GM19035 (cell line): ENCODE measurements around the gene CAPN2.
A peak's percentile ranks its signal among the peaks of the same experiment; 100 is the strongest.

Source experiments
- ATAC-seq: cut with Tn5 transposase; IDR thresholded peaks from one replicate; pipeline ENCODE4 v1.9.1; 2021; ENCODE audit not compliant: unreplicated experiment

CAPN2 gene

DNA sequence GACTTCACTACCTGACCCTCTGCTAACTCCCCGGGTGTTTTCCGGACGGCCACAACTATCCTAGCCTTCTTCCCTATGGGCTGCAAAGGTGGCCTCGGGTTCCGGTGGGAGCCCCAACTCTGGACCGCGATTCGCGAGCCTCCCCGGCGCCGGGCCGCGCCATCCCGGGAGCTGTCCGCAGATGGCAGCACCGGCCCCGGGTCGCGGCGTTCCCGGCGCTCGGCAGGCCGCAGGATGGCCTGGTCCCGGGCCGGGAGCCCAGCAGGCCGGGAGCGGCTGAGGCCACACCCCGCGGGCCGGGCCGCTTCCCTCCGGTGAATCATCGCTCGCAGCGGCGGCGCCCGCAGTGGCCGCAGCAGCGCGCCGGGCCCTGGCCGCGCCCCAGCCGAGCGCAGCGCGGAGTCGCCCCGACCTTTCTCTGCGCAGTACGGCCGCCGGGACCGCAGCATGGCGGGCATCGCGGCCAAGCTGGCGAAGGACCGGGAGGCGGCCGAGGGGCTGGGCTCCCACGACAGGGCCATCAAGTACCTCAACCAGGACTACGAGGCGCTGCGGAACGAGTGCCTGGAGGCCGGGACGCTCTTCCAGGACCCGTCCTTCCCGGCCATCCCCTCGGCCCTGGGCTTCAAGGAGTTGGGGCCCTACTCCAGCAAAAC lies at the start of gene CAPN2:
Gene CAPN2, plus strand, starts transcription at position 346 of the 656 bp plus-strand sequence. Its CDS starts 102 bp downstream, at position 448.
- ATAC-seq, result peak; percentile 51

DNA sequence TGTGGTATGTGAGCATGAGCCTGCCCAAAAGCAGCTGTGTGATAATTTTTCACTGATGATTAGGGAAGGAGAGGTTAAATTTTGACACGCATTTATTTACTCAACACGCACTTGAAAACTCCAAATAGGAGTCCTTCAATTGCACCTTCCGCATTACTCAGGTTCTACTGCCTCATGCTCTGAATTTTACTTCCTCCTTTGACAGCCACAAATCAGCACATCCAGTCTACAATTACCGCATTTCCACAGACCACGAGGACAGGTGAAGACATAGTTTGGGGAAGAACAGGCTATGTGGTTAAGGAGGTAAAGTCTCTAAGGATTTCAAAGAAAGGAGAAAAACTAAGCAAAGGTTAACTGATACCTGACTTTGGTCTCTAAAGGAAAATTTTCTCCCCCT lies 49.4 kb upstream of the CAPN2 start:
- no peak for ATAC-seq

DNA sequence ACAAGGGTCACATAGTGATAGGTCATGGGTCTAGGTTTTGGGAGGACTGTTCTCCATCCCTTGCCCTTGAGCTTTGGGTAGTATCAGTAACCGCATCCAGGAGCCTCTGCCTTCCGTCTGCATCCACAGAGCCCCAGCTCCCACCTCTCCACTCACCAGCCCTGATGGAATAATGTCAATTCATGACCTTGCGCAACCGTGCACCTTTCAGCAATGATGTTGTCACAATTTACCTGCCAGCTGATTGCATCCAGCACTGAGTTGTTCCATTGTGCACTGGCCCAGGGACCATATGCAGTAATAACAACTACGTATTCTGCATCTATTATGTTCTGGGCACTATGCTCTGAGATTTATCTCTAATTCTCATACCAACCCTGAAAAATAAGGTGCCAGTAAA lies 48.2 kb upstream of the CAPN2 start:
- no peak for ATAC-seq

DNA sequence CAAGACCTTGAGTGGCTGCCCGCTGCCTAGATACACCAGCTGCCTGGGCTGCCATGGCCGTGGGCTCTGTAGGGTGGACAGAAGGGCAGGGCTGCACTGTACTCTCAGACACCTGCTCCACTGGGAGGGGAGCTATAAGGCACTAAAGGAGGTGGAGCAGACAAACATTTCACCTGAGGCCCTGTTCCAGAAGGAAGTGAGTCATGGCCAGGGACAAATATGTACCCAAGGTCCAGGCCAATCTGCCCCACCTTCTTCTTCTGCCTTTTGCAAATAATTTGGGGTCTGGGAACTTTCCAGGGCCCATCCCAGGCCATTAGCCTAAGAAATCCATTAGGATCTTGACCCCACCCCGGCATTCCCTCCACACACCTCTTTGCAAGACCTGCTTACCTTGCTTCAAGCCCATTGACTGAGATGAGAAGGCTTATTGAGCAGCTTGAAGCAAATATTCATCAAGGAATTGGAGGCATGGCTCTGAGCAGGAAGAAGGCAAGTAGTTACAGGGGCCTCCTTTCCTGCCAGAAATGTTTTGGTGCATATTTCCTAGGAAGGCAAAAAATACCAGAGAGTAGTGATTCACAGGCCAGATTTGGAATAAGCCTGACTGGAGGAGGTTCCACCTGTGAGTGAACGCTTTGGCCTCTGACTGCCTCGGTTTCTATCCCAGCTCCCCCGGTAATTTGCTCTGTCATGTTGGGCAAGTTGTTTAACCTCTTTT lies 46.6 kb upstream of the CAPN2 start, which contains the start of gene CAPN8:
Gene CAPN8, minus strand, starts transcription at position 110 of the 721 bp plus-strand sequence. Its CDS starts 55 bp downstream, at position 55.
- no peak for ATAC-seq

DNA sequence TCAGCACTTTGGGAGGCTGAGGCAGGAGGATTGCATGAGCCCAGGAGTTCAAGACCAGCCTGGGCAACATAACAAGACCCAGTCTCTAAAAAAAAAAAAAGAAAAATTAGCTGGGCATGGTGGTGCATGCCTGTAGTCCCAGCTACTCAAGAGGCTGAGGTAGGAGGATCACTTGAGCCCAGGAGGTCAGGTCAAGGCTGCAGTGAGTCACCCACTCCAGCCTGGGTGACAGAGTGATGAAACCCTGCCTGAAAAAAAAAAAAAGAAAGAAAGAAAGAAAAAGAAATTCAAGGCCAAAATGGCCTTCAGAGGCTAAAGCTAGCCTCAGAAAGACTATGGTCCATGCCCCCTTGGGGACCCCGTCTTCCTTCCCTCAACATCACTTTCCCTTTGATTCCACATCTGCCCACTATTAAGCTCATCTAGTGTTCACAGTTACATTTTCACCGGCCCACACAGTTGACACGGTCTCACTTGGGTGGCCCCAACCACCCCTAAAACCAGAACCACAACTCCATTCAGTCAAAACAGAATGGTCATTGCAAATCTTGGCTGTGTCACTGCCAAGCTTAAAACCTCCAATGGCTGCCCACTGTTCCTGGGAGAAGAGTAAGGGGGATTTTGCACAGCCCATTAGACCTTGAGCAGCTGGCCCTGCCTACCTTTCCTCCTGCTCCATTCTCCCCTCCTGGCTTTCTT lies 44.7 kb upstream of the CAPN2 start:
- no peak for ATAC-seq

DNA sequence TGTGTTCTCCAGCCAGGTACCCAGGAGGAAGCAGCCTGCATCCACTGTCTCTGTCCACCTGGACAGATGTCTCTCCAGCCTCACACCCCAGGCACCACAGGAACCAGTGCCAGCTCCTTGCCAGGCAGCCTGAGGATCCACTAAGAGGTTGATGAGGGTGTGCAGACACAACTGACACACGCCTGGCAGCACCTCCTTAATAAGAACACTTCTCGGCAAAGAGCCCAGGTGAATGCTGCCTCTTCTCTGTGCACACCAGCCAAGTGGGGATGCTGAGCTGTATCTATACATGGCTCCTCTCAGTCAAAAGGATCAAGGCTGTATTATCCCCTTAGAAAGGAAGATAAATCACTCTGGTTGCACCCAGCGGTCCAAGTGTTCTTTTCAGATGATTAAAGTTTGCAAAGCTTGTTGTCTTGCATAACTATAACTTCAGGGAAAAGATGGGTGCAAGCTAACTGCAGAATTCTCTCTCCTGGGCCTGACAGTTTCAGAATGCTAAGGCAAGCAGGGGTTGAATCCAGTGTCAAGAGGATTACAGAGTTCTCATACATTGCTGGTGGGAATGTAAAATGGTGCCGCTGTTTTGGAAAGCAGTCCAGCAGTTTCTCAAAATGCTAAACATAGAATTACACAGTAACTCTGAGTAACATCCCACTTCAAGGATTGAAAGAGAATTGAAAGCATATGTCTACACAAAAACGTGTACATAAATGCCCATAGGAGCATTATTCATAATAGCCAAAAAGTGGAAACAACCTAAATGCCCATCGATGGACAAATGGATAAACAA lies 43.1 kb upstream of the CAPN2 start:
- no peak for ATAC-seq

DNA sequence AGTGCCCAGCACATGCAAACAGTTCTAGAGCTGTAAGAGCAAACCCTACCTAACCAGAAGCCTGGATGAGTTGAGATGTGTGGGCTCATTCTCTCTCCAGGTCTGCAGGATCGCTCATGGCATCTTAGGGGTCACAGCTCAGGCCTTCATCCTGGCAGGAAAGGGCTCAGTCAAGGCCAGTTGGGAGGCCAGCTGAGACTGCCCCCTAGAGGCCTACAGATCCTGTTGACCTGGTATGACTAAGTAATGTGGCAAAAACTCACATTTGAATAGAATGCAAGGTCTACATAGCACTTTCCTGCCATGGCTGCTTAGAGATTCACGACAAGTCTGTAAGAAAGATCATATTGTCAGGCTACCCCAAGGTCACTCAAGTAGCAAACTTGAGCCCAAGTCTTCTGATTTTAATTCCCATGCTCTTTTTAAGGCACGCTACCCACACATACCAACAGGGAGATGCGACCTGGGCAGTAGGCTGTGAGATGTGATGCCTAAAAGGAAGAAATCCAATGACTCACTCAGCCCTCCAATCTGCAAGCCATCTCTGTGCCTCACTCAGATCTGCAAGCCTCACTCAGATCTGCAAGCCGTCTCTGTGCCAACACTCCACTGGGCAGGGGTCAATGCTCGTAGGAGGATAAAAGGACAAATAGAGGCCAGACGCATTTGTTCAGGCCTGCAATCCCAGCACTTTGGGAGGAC lies 41.7 kb upstream of the CAPN2 start:
- no peak for ATAC-seq

DNA sequence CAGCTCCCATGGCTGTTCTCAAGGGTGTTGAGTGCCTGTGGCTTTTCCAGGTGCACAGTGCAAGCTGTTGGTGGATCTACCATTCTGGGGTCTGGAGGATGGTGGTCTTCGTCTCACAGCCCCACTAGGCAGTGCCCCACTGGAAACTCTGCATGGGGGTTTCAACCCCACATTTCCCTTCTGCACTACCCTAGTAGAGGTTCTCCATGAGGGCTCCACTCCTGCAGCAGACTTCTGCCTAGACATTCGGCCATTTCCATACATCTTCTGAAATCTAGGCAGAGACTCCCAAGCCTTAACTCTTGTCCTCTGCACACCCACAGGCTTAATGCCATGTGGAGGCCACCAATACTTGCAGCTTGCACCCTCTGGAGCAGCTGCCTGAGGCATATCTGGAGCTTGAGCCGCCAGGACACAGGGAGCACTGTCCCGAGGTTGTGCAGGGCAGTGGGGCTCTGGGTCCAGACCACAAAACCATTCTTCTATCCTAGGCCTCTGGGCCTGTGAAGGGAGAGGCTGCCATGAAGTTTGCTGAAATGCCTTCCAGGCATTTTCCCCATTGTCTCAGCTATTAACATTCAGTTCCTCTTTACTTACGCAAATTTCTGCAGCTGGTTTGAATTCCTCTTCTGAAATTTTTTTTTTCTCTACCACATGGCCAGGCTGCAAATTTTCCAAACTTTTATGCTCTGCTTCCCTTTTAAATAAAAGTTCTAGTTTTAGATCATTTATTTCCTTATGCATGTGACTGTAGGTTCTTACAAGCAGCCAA lies 38.0 kb upstream of the CAPN2 start:
- no peak for ATAC-seq

DNA sequence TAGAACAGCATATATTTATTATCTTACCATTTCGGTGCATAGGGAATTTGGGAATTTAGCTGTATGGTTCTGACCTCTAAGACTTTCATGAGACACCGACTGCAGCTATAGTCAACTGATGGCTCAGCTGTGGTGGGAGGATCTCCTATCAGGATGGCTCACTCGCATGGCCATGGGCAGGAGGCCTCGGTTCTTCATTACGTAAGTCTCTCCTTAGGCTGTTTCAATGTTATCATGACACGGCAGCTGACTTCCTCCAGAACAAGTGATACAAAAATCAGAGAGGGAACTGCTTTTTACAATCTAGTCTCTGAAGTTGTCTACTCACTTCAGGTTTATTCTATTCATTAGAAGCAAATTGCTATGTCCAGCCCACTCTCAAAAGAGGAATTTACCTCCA lies 33.5 kb upstream of the CAPN2 start:
- no peak for ATAC-seq

DNA sequence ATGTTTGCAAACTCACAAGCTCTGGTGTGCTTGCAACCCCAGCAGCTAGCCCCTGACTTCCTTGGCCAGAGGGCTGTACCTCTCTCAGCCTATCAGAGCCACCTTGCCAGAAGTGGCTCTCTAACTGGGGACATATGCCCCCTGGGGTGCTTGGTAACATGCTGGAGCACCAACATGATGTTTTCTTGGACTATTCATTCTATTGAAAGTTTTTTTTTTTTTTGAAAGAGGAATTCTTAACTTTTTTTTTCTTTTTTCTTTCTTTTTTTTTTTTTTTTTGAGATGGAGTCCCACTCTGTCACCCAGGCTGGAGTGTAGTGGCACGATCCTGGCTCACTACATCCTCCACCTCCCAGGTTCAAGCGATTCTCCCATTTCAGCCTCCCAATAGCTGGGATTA lies 32.2 kb upstream of the CAPN2 start:
- ATAC-seq, result no peak

DNA sequence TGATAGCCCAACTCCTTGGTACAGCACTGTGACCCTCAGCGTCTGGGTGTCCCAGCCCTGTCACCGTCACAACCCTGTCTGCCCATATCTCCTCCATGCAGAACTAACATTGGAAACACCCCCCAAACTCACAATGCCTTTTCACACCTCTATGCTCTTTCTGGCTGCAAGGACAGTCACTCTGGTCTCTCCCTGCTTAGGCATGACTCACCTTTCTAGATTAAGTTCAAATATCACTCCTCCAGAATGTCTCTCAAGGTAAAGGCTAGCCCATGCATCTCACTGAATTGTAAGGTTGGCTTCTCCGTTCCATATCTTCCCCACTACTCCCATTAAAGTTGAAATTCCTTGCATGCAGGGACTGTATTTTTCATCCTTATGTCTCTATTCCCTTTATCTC lies 29.8 kb upstream of the CAPN2 start:
- ATAC-seq, result no peak

DNA sequence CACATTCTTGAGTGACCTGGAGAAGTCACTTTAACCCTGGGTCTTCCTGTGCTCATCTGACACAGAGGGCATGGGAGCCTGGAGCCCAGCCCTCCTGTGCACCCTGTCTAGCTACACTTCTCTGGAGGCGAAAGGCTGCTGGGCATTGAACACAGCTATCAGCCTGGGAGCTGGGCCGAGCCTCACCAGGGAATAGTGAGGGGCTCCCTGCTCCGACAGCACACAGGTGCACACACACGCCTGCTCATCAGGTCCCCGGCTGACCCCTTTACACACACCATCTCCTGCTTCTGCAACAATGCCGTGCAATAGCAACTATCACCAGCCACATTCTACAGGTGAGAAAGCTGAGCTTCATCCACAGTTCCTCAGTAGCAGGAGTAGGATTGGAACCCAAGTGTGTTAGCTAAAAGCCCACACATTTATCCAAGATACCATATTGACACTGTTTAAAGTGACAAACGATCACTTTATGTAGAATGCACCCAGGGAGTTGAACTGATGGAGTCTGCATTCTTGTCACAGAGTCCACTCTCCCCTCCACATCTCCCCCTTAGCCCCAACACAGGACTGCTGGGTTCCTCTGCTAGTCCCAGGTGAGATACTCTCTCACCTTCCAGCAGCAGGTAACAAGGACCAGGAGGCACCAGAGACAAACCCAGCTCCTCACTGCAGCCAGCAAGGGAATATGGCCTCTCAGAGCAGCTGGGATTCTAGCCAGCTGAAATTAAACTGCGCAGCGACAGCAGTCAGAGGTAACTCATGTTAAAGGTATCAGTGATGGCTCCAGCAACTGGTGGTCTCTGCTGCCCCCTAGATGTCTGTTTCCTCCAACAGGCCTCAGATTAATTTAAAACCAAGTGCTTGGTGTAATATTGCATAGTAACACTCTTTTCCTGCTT lies 28.5 kb upstream of the CAPN2 start:
- ATAC-seq, result no peak

DNA sequence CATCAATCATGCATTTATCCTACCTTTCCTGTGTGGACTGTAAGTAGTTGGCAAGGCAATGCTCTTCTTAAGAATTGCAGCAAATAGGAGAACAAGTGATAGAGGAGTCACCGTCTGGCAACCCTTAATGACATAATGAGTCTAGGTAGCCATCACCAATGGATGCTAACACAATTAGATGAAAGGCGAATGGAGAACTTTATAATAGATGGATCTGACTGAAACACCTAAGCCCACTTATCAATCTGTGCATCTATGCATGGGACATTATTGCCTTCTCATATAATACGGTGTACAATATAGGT lies 27.9 kb upstream of the CAPN2 start:
- no peak for ATAC-seq

DNA sequence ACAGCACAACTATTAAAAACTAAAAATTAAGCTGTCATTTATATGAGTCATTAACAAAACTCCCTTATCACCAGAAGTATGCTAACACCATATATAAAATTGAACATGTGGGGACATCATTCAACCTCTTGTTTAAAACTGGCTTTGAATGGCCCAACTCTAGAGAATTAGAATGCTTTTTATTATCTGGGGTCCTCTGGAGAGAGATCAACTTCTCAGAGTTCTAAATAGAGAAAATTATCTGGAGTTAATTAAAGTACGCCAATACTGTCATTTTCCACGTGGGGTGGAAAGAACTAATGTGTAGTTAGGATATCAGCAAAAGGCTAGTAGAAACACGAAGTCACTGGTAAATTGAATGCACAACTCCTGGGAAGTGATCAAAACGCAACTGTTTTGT lies 21.2 kb upstream of the CAPN2 start:
- ATAC-seq, result no peak

DNA sequence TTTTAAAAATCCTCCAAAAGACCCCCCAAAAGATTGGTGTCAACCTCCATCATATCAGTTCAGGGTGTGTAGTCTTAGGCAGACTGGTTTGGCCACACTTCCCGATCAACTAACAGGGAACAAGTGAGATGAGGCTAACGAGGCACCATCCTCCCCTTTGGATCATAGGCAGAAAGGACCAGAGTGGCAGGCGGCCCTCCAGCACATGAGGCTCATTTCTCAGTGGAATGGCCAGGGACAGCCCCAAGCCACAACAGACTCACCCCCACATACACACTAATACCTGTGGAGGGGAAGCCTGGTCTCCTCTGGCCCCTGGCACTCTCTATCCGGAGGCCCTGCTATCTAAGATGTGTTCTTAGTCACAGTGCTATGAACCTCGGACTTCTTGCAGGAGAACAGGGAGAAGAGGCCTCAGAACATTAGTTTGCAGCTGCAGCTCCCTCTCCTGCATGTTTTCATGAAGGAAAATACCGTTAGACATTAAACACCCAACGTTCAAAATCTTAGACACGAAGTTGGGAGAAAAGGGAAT lies 17.3 kb upstream of the CAPN2 start:
- no peak for ATAC-seq

DNA sequence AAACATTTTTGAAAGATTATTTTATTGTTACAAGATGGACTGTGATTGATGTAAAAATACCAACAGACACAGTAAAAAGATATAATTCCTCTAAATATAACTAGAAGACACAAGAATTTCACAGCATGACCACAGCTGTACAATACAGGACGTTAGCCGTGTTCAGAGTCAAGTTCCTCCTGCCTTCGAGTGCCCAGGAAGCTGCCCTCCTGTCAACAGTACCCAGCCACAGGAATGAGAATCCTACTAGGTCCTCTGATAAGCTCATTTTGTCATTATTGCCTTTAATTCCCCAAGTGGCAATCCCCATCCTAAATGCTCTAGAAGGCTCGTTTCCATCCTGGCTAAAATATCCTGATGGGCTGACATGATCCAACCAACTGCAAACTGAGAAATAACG lies 16.4 kb upstream of the CAPN2 start:
- no peak for ATAC-seq

DNA sequence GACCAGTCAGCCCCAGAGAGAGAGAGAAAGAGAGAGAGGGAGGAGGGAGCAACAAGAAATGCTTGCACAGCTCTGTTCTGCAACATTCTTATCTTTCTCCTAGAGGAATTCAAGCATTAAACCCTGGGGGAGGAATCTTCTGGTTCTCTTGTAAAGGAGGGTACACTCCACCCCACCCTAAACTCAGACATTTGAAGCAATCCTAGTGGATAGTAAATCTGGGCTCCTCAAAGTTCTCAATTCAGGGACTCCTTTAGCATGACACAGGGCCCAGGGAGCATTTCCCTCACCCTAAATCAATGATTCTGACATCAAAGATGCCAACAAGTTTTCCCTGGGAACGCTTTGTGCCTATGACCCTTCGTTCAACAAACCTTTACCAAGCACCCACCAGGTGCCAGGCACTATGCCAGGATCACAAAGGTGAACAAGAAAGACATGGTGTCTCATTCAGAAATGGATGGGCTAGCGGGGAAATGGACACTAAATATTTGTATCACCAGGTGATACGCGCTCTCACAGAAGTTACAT lies 11.9 kb upstream of the CAPN2 start:
- ATAC-seq, result no peak

DNA sequence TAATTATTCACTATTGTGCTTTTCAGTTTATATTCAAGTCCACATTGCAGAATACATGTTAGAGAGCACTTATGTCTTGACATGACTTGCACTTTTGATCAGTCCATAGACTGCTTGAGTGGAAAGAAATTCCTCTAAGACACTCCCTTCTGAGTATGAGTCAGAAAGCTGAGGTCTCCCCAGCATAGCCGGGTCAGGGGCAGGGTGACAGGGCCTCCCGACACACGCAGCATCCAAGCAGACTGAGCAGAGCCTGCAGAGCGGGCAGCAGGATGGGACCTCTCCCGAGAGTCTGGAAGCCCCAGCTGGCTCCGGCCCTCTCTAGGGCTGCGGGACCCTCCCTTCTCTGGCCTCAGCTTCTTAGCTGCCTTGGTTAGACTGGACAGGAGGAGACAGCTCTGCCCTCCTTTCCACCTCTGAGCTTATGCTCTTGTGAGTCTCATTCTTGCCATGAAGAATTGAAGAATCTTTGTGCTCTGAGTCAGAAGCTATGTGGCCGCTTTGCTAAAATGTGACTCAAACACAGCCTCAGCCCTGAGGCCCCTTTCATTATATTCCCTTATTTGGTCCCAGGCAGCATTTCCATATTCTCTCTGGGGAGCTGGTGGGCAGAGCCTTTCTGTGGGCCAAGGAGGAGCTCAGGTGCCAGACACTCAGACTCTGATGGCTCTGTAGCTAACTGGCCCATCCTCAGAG lies 11.2 kb upstream of the CAPN2 start:
- no peak for ATAC-seq
